Measurements from ENCODE around the gene TXLNG. TPM values are rescaled to one million over a fixed set of nuclear protein-coding genes. Genes with fewer than 3 reads are reported as not detected.

The TXLNG gene
- total RNA-seq, 2 experiments from 2014 or later, result 23.1 to 24.1 TPM

DNA sequence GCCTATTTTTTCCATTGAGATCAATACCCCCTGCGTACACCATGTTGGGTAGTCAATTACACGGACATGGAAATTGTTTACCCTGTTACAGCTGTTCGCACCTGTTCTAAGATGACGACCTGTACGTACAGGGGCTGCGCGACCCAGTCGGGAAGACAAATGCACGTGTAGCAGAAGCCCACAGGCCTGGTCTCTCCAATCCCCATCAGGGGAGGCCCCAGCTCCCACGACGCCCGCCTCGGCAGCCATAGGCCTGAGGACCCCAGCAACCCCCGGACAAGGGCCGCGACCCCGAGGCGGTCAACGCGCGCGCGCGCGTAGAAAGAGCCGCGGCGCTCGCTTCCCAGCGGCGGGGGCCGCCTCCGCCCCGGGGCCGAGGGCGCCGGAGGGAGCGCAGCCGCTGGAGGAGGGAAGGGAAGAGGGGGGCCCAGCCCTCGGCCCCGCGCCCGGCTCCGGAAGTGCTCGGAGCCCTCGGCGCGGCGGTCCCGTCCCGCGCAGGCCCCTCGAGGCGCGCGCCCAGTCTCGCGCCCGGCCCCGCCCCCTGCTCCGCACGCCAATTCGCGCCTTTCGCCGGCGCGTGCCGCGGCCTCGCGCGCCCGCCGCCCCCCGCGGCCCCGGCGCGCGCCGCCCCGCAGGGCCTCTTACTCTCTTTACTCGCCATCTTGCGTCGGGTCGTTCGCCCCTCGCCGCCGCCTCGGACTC, 83.3 kb downstream of the TXLNG start:
- ChIA-PET POLR2A (interaction anchor here (0.7 kb wide), 1 partner anchor 13 kb away, joined by 5 read pairs; no protein-coding TSS in a partner anchor), CTCF (no interaction called here)

- CTCF ChIA-PET, result no interaction called here
- POLR2A ChIA-PET, result interaction anchor here (1.6 kb wide), 1 partner anchor 13 kb away, joined by 7 read pairs; no protein-coding TSS in a partner anchor
These were observed 84.0 kb downstream of the TXLNG start, which contains the start of gene RBBP7 for GRCh38 chrX:16870095-16870861. Gene RBBP7, minus strand, starts transcription at chrX:16870362. Its CDS starts 309 bp downstream, at chrX:16870053.

- CTCF ChIA-PET, result no interaction called here
- POLR2A ChIA-PET, result interaction anchor here (1.6 kb wide), 1 partner anchor 12 kb away, joined by 7 read pairs; no protein-coding TSS in a partner anchor
These were observed 84.9 kb downstream of the TXLNG start for GRCh38 chrX:16870862-16871815.

DNA sequence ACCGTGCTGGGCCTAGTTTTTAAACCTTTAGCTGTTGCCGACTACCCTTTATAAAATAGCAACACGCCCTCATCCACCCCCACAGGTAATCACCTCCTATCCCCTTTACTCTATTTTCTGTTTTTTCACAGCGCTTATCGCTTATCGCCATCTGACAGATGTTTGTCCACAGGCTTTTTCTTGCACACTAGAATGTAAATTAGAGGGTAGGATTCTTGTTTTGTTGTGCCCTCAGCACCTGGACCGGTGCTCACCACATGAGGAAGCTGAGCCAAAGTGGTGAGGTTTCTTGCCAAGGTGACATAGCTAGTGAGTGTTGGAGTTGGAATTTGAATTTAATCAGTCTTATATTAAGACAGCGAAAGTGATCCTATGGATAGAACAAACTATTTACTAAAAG, 86.8 kb downstream of the TXLNG start:
- CTCF ChIA-PET, result interaction anchor here (1.4 kb wide), 1 partner anchor 10 kb away, joined by 5 read pairs; no protein-coding TSS in a partner anchor
- POLR2A ChIA-PET, result no interaction called here

GRCh38 chrX:16874458-16875095, 88.3 kb downstream of the TXLNG start:
- POLR2A ChIA-PET, result no interaction called here

DNA sequence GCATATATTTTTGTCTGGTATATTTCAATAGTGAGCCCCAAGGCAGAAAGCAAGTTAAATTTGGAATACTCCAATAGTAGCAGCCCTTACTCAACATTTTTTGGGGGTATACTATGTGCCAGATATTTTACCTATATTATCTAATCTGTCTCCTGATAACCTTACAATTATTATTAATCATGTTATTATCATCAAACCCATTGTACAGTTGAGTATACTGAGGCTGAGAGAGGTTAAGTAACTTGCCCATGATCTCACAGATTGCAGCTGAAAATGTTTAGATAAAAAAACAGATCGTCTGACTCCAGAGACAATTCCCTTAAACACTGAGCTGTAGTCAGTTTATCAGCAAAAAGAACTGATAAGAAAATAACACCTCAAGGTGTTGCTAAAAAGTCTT, 90.4 kb downstream of the TXLNG start:
- POLR2A ChIA-PET, result no interaction called here
- CTCF ChIA-PET, result no interaction called here

More at GRCh38 chrX:16874458-16875095, 88.3 kb downstream of the TXLNG start:
- CTCF ChIA-PET, result no interaction called here

DNA sequence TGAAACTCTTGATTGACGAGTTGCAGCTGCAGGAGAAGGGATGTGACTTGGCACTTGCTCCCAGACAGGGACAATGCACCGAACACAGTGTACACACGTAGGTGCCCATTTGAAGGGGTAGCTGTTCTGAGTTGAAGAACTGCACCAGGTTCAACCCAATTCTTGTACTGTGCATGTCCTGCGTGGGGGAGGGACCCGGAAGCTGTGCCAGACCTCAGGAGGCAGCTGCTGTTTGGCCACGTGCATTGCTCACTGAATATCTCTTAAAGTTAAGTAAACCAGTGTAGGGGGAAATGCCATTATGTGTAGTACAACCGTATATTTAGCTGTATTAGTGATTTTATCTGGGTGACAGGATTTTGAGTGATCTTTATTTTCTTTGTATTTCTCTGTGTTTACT, 95.9 kb downstream of the TXLNG start:
- ChIA-PET CTCF (interaction anchor here (1.0 to 1.8 kb wide), 4 partner anchors 10 to 164 kb away, joined by 3 to 5 read pairs (median 3); no protein-coding TSS in a partner anchor), POLR2A (interaction anchor here (1.1 to 1.3 kb wide), 2 partner anchors 11 to 13 kb away, joined by 5 to 7 read pairs; partner anchors contain the start of gene RBBP7)

GRCh38 chrX:16882702-16883486, 96.6 kb downstream of the TXLNG start:
- ChIA-PET CTCF (interaction anchor here (0.9 to 1.8 kb wide), 5 partner anchors 10 to 163 kb away, joined by 3 to 5 read pairs (median 3); no protein-coding TSS in a partner anchor), POLR2A (interaction anchor here (1.1 to 1.3 kb wide), 2 partner anchors 12 to 14 kb away, joined by 5 to 7 read pairs; partner anchors contain the start of gene RBBP7)

- CTCF ChIA-PET, result interaction anchor here (0.6 to 1.8 kb wide), 4 partner anchors 11 to 55 kb away, joined by 3 to 5 read pairs (median 3); no protein-coding TSS in a partner anchor
- POLR2A ChIA-PET, result interaction anchor here (1.3 kb wide), 1 partner anchor 13 kb away, joined by 7 read pairs; the partner anchor contains the start of gene RBBP7
These were observed 97.2 kb downstream of the TXLNG start for GRCh38 chrX:16883487-16883804.

DNA sequence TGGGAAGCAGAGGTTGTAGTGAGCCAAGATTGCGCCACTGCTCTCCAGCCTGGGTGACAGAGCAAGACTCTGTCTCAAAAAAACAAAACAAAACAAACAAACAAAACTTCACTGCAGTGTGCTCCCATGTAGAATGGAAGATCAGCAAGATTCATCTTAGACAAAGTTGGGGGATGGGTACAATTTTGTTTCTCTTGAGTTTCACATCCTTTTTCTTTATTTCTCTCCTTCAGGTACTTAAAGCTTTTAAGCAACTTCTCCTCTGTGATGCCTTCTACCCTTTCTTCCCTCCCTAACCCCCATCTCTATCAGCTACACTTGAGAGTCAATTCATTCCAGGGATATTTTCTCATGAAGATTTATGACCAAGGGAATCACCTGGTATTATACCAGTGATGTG, 99.4 kb downstream of the TXLNG start:
- CTCF ChIA-PET, result no interaction called here

GRCh38 chrX:16892504-16893362, 106.5 kb downstream of the TXLNG start:
- ChIA-PET CTCF (interaction anchor here (1.2 to 1.7 kb wide), 2 partner anchors 25 to 154 kb away, joined by 3 to 4 read pairs; no protein-coding TSS in a partner anchor), POLR2A (no interaction called here)

More for the DNA sequence above, 99.4 kb downstream of the TXLNG start:
- POLR2A ChIA-PET, result no interaction called here

Other genes starting within 250 kb of the TXLNG start
- not detected for gene S100G, start 136.3 kb upstream of the TXLNG start, total RNA-seq
- 1 to 10 TPM; 5.3 to 6.3 TPM for gene CTPS2, start 73.8 kb upstream of the TXLNG start, total RNA-seq
- gene SYAP1, start 66.9 kb upstream of the TXLNG start, total RNA-seq, result 10 to 100 TPM; 20.0 to 21.3 TPM
- gene RBBP7, start 83.9 kb downstream of the TXLNG start, total RNA-seq, result 100 to 1,000 TPM; 172 to 174 TPM
- not detected for gene REPS2, start 160.2 kb downstream of the TXLNG start, total RNA-seq